Measurements from ENCODE around the gene MYO3B. TPM values are rescaled to one million over a fixed set of nuclear protein-coding genes. Genes with fewer than 3 reads are reported as not detected.
"Not testable (repeated sequence)": the region's sequence is repeated elsewhere in the genome, so short reads cannot be mapped to it uniquely, and the experiment has no call there.

MYO3B gene
- total RNA-seq, 1 experiment from 2014 or later = 1.8 TPM

DNA sequence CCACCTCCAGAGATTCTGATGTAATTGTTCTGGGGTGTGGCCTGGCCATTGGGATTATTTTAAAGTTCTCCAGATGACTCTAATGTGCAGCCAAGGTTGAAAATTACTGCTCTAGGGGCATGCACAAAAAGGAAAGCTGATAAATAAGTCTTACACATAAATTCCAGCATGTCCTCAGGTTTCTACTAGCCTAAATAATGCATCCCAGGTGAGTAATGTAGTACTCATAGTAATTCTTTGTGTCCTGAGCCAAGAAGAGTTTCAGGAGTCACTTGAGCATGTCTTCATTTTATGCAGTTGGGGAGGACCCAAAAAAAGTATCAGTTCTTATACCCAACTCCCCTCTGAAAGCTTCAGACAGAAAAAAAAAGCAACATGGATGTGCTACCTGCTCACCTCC lies 407.1 kb downstream of the MYO3B start:
- in situ Hi-C loops (cut with HindIII; ENCODE audit: low pct_unique_long_range_greater_than_20kb, low sequenced_read_pairs) = no loop called here
- DNase-seq (ENCODE audit: low read depth, low spot score) = no peak

DNA sequence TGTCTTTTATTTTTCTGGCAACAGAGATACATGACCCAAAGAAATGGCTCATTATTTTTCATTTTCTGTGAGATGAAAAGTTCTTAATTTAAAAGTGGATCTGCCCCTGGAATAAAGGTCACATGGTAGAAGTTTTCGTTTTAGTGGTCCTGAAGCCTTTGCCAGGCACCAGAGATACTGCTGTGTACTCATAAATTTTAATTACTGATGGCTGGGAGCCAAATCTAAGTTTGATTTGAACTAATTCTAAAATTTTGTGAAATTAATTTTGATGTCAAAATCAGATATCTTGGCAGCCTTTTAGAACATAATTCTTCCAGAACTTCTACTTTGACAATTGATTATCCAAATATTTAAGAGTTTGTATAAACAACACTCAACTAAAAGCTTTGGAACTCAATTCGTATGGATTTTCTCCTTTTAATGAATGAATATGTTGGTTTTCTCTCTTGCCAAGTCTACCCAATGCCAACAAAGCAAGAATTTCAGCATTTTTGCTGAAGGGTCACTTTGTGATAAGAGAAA lies 408.7 kb downstream of the MYO3B start:
- in situ Hi-C loops (cut with HindIII; ENCODE audit: low pct_unique_long_range_greater_than_20kb, low sequenced_read_pairs) = no loop called here
- no peak for DNase-seq (ENCODE audit: low read depth, low spot score)

DNA sequence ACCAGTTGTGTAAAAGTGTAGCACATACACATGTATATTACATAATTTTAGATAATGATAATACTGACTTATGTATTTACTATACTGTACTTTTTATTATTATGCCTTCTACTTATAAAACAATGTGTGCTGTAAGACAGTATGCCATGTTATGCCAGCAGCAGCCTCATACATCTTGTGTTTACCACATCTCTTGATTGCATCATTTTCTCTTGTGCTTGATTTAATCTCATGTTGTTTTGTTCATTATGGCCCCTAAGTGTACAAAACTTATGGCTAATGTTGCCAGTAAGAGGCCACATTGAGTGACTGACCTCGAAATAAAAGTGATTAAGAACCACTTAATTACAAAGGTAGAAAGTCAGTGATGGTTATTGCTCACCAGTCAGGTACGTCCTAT lies 409.2 kb downstream of the MYO3B start:
- in situ Hi-C loops (cut with HindIII; ENCODE audit: low pct_unique_long_range_greater_than_20kb, low sequenced_read_pairs) = no loop called here
- no peak for DNase-seq (ENCODE audit: low read depth, low spot score)

DNA sequence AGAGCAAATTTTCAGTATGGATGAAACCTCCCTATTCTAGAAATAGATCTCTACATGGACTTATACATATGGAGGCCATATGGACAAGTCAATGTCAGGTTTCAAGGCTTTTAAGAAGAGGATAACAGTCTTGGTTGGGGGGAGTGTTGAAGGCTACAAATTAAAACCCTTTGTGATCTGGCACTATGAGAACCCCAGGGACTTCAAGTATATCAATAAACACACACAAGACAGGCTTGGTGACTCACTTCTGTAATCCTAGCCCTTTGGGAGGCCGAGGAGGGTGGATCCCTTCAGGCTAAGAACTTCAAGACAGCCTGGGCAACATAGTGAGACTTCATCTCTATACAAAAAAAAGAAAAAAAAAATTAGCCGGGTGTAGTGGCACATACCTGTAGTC lies 410.0 kb downstream of the MYO3B start:
- in situ Hi-C loops (cut with HindIII; ENCODE audit: low pct_unique_long_range_greater_than_20kb, low sequenced_read_pairs) = no loop called here
- no peak for DNase-seq (ENCODE audit: low read depth, low spot score)

DNA sequence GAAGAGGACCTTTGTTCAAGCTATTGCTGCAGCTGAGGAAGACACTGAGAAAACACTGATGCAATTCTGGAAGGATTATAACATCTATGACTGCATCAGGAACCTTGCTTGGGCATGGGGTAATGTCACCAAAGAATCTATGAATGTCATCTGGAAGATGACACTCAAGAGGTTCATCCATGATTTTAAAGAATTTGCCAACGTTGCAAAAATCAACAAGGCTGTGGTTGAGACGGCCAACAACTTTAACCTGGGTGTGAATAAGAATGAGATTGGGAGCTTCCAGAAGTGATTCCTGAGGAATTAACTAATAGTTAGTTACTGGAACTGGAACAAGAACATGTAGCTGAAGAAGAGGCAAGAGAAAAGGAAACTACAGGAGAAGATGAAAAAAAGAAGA lies 410.8 kb downstream of the MYO3B start:
- in situ Hi-C loops (cut with HindIII; ENCODE audit: low pct_unique_long_range_greater_than_20kb, low sequenced_read_pairs) = no loop called here
- DNase-seq (ENCODE audit: low read depth, low spot score) = no peak

DNA sequence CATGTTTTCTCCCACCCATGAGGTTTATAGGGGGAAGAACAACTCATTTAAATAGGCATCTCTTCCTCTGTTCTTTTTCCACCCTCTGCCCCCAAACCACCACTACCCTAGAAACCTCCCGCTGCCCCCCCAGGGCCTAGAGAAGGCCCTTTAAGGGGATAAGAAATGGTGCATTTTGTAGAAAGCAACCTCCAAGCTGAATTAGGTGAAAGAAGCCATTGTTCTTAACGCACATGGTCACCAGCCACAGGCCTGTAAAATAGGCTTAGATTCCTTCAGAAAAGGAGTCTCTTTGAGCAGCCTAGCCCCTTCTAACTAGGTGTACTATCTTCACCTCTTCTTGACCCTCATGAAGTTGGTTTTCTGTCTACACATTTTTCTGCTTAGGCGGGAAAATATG lies 418.6 kb downstream of the MYO3B start:
- in situ Hi-C loops (cut with HindIII; ENCODE audit: low pct_unique_long_range_greater_than_20kb, low sequenced_read_pairs) = no loop called here
- DNase-seq (ENCODE audit: low read depth, low spot score) = peak; percentile 51

DNA sequence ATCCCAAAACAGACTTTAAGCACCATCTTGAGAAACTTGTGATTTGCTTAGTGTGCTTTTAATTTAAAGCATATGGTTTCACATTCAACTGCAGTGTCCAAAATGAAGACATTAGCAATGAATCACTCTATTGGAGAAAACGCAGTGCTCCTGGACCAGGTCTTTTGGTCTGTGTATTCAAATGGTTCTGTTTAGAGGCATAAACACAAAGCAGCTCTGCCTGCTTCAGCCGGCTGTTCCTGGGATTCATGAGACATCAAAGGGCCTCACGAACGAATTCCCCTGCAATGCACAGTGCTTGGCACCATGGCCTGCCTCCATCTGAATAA lies 420.1 kb downstream of the MYO3B start:
- no peak for DNase-seq (ENCODE audit: low read depth, low spot score)
- in situ Hi-C loops (cut with HindIII; ENCODE audit: low pct_unique_long_range_greater_than_20kb, low sequenced_read_pairs) = no loop called here

DNA sequence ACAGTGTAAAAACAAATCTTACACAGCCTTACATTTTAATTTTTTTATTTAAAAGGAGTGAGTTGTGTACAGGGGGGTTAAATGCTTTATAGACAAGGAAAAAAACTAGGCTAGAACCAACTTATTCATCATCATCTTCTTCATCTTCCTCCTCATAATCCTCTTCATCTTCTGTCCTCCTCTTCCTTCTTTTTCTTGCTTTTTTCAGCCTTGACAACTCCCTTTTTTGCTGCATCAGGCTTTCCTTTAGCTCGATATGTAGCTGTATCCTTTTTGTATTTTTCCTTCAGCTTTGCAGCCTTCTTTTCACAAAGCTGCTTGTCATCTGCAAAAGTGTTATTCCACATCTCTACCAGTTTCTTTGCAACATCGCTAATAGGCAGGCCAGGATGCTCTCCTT lies 423.5 kb downstream of the MYO3B start:
- DNase-seq (ENCODE audit: low read depth, low spot score) = no peak
- in situ Hi-C loops (cut with HindIII; ENCODE audit: low pct_unique_long_range_greater_than_20kb, low sequenced_read_pairs) = no loop called here

DNA sequence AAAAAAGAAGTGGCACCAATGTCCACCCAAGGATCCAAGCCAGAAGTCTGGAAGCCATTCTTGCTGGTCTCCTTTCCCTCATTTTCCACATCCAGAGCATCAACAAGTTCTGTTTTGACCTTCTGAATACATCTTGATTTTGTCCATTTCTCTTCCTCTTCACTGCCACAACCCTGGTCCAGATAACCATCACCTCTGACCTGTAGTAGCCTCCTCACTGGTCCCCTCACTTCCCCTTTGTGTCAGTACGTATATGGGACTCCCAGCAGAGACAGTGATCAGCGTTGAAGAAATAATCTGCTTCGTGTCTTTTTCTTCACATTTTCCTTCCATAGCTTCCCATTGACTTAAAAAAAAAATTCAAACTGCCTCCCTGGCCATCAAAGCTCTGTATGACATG lies 427.9 kb downstream of the MYO3B start:
- in situ Hi-C loops (cut with HindIII; ENCODE audit: low pct_unique_long_range_greater_than_20kb, low sequenced_read_pairs) = no loop called here

DNA sequence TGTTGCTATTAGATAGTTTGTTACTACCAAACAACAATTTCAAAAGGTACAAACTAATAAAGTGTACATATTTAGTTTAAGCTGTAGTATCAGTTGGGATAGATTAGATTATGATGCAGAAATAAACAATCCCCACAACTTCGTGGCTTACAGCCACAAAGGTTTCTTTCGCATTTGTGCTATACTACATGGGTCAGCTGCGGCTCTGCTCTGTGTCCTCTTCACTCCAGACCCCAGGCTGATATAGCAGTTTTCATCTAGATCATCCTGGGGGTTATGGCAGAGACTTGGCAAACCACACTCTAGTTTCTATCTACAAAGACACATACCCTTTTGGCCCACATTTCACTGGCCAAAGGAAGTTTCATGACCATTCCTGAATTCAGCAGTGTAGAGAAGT lies 429.2 kb downstream of the MYO3B start:
- no peak for DNase-seq (ENCODE audit: low read depth, low spot score)

More for the DNA sequence above, 427.9 kb downstream of the MYO3B start:
- no peak for DNase-seq (ENCODE audit: low read depth, low spot score)

DNA sequence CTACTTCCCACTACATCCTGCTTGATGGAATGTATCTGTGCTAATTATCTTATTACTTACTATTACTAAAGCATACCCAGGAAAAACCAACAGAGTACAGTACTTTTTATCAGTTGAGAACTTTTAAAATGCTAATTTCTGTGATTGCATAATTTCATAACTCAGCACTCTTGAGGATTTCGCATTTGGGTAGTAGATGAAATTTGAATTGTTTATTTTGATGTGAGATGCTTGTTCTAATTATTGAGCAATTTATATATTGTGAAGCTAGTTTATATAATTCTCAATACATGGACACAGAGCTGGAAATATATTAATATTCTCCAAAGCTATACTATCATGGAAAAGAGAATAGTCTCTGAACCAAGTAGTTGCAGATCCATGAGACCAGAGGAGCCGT lies 432.7 kb downstream of the MYO3B start:
- in situ Hi-C loops (cut with HindIII; ENCODE audit: low pct_unique_long_range_greater_than_20kb, low sequenced_read_pairs) = no loop called here
- no peak for DNase-seq (ENCODE audit: low read depth, low spot score)

More for the DNA sequence above, 429.2 kb downstream of the MYO3B start:
- in situ Hi-C loops (cut with HindIII; ENCODE audit: low pct_unique_long_range_greater_than_20kb, low sequenced_read_pairs) = no loop called here

DNA sequence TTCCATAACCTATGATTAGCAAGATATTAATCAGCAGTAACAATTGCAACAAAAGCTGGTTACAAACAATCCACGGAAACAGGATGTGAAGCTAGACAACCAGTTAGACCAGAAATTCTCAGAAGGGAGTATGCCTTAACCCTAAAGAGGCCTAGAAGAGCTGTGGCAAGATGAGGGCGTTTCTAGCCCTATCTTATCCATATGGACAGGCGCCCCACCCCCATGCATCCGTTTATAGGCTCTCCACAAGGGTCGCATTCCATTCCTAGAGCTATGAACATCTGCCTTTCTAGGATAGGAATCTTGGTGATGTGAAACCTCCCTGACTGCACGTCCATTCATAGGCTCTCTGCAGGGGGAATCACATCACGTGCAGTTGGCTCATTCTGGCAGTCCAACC lies 441.0 kb downstream of the MYO3B start:
- DNase-seq (ENCODE audit: low read depth, low spot score); in situ Hi-C loops (cut with HindIII; ENCODE audit: low pct_unique_long_range_greater_than_20kb, low sequenced_read_pairs): not testable (repeated sequence)

DNA sequence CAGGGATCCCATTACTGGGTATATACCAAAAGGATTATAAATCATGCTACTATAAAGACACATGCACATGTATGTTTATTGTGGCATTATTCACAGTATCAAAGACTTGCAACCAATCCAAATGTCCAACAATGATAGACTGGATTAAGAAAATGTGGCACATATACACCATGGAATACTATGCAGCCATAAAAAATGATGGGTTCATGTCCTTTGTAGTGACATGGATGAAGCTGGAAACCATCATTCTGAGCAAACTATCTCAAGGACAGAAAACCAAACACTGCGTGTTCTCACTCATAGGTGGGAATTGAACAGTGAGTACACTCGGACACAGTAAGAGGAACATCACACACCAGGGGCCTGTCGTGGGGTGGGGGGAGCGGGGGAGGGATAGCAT lies 457.1 kb downstream of the MYO3B start:
- in situ Hi-C loops (cut with HindIII; ENCODE audit: low pct_unique_long_range_greater_than_20kb, low sequenced_read_pairs); DNase-seq (ENCODE audit: low read depth, low spot score): not testable (repeated sequence)

DNA sequence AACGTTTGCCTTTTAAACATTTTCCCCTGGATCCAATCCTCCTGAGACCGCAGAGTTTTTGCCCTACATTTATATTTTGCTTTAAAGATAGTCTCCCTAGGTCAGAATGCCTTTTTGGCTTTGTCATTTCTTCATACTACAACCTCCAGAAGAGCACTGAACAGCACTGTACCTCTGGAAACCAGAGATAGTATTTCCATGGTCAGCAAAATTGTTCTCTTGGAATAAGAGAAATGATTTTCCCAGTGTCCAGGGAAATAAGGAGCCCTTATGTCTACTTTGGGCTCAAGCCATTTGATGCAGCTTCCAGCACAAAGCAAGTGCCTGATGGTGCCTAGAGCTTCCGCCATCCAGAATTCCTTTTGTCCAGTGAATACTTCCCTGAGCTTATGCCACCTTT lies 461.7 kb downstream of the MYO3B start:
- in situ Hi-C loops (cut with HindIII; ENCODE audit: low pct_unique_long_range_greater_than_20kb, low sequenced_read_pairs) = no loop called here
- DNase-seq (ENCODE audit: low read depth, low spot score) = no peak

DNA sequence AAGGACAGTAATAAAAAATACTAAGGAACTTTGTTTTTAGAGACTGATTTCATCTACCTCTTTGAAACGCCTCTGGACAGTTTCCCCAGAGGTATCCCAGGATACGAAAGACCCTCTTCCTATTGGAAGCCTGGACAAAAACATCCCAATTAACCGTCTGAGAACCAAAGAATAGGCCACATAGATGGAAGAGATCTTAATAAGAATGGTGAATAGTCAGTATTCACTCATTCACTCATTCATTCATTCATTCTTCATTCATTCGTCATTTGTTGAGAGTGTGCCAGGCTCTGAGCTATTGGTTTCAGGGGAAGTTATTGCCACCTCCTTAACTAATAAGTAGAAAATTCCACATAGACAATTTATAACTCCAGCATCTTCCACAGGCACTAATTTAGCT lies 464.0 kb downstream of the MYO3B start:
- DNase-seq (ENCODE audit: low read depth, low spot score) = no peak
- in situ Hi-C loops (cut with HindIII; ENCODE audit: low pct_unique_long_range_greater_than_20kb, low sequenced_read_pairs) = no loop called here

DNA sequence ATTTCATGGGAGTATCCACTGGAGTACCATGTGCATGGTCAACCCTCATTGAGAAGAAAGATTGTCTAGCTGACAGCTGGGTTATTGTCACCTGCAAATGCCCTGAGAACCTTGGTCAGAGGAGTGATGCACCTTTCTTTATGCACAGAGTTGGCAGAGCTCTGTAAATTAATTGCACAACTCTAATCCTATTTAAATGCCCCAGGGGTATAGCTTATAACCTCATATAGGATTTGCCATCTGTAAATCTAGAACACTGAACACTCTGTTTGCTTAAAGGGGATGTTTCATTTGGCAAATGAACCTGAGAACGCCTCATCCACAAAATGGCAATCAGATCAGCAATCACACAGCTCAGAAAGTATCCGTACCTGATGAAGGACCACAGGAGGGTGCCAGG lies 465.4 kb downstream of the MYO3B start:
- DNase-seq (ENCODE audit: low read depth, low spot score) = no peak
- in situ Hi-C loops (cut with HindIII; ENCODE audit: low pct_unique_long_range_greater_than_20kb, low sequenced_read_pairs) = no loop called here

DNA sequence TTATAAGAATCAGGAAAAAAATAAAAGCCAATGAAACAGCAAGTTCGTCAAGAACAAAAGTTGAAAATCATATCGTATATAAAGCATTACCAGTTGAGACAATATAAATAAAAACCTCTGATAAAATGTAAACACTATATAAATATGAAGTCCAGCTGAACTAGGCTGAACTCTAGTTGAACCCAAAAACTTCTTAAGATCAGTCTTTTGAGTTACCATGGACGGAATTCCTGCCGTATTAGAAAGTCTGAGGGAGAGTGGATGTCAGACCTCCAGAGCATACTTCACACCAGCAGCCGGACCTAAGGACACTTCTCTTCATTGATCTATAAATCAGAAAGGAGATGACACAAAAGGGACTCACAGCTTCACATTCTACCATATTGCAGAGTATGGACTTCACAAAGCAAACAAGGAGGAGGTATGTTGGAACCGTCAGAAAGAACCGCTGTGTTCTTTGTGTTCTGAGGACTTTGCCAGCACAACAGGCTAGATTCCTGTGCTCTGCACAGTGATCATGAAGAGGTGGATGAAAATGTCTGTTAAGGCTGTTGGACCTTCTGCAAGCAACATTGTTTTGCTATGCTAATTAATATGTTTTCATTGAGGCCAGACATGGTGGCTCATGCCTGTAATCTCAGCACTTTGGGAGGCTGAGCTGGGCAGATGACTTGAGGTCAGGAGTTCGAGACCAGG lies 469.9 kb downstream of the MYO3B start:
- in situ Hi-C loops (cut with HindIII; ENCODE audit: low pct_unique_long_range_greater_than_20kb, low sequenced_read_pairs) = no loop called here
- no peak for DNase-seq (ENCODE audit: low read depth, low spot score)

DNA sequence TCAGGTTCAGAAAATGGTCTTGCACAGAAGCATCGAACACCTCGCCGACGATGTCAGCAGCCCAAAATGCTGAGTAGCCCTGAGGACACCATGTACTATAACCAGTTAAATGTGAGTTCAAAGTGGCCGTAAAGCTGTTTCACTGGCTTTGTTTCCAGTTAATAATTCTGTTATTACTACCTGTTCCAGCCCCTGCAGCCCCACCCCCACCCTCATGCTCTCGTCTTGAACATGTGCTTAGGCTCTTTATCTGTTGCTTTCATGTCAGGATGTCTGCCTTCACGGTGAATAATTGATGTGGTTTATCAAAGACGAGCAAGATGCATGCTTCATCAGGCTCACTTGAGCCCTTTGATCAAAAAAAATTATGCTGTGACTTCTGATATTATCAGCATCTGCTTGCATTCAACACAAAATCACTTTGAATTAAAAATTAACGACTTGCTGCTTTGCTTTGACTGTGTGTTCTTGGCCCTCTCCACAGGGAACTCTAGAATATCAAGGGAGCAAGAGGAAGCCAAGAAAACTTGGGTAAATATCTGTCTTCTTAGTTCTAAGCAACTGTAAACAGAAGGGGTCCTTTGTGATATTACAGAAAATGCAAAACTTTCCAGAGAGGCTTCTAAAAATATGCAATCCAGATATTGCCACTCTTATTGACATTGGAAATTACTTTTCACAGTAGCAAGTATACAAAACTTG lies 473.8 kb downstream of the MYO3B start:
- no peak for DNase-seq (ENCODE audit: low read depth, low spot score)
- in situ Hi-C loops (cut with HindIII; ENCODE audit: low pct_unique_long_range_greater_than_20kb, low sequenced_read_pairs) = no loop called here

Data from SK-MEL-5 (cell line).